Gastrocnemius medialis (tissue), 4 donors: ENCODE results near the gene MAPKAP1. TPM values are rescaled to one million over a fixed set of nuclear protein-coding genes. Genes with fewer than 3 reads are reported as not detected.

ENCODE experiments used
- ATAC-seq, 2 donors: fragments of 150-250 bp; one replicate each; pipeline ENCODE4 v1.9.1; 2016
- DNase-seq, 2 donors: peaks; one replicate each; pipeline ENCODE4 v3.0.0-alpha.2; 2019
- H3K27ac ChIP-seq, 4 donors: fragments of 200-600 bp; sonication (generic); 1 replicate in 1 of 4; 2 replicates in 3 of 4; pipeline ENCODE4 v1.5.1; 2016 to 2018; ENCODE audit warnings: mild to moderate bottlenecking in 2 of 4, moderate library complexity in 1 of 4
- H3K27me3 ChIP-seq, 3 donors: fragments of 200-600 bp; sonication (generic) in 2 of 3; 1 replicate in 1 of 3; 2 replicates in 2 of 3; pipeline versions ENCODE4 v1.5.1 to v1.6.0; 2016 to 2019; ENCODE audit warnings: mild to moderate bottlenecking in 1 of 3, moderate library complexity in 1 of 3
- H3K36me3 ChIP-seq, 2 donors: fragments of 200-600 bp; sonication (generic) in 1 of 2; one replicate each; pipeline ENCODE4 v1.5.1; 2017 to 2018
- H3K4me1 ChIP-seq, 2 donors: fragments of 200-600 bp; sonication (generic) in 1 of 2; one replicate each; pipeline ENCODE4 v1.5.1; 2016 to 2017; ENCODE audit warnings: mild to moderate bottlenecking in 2 of 2
- H3K4me3 ChIP-seq, 4 donors: fragments of 200-600 bp; sonication (generic) in 3 of 4; 1 replicate in 1 of 4; 2 replicates in 3 of 4; pipeline ENCODE4 v1.5.1; 2016 to 2019; ENCODE audit warnings: mild to moderate bottlenecking in 2 of 4
- H3K9me3 ChIP-seq, 3 donors: fragments of 200-600 bp; sonication (generic) in 2 of 3; 1 replicate in 1 of 3; 2 replicates in 2 of 3; pipeline ENCODE4 v1.5.1; 2016 to 2019
- CTCF ChIP-seq, 5 experiments: fragments of 450-650 bp in 3 of 5; fragments of 200-600 bp in 2 of 5; sonication (generic) in 2 of 5; IDR thresholded peaks in 4 of 5; conservative IDR thresholded peaks in 1 of 5; 1 replicate in 4 of 5; 2 replicates in 1 of 5; pipeline ENCODE4 v1.5.1; 2016 to 2019; ENCODE audit warnings: antibody characterized with exemption in 5 of 5, mild to moderate bottlenecking in 3 of 5, moderate library complexity in 3 of 5
- POLR2A ChIP-seq, 2 donors: fragments of 450-650 bp; IDR thresholded peaks; one replicate each; pipeline ENCODE4 v1.6.1; 2017; ENCODE audit warnings: antibody characterized with exemption in 2 of 2, mild to moderate bottlenecking in 2 of 2, moderate library complexity in 2 of 2
- in situ Hi-C, 4 donors: fragments of 200-750 bp; cut with MboI; loops; one replicate each; pipeline versions ENCODE4 v1.15.0 to v1.8.0; 2017; ENCODE audit warnings: low sequenced_read_pairs in 4 of 4
- intact Hi-C: fragments of 100-400 bp; cut with DNase I; formaldehyde crosslinking; loops from one replicate; pipeline ENCODE4 v1.15.1; 2023; ENCODE audit warnings: low total_unique reads
- total RNA-seq, 4 donors: library from RNA; depleted of rRNA; stranded (reverse); fragments of >200 nt; gene quantifications; one replicate each; pipeline versions ENCODE4 v1.1.0 to v1.2.3, GENCODE V29; 2016

The MAPKAP1 gene
- total RNA-seq, 4 donors from 2014 or later, result 58.2 to 123 (median 104) TPM

DNA sequence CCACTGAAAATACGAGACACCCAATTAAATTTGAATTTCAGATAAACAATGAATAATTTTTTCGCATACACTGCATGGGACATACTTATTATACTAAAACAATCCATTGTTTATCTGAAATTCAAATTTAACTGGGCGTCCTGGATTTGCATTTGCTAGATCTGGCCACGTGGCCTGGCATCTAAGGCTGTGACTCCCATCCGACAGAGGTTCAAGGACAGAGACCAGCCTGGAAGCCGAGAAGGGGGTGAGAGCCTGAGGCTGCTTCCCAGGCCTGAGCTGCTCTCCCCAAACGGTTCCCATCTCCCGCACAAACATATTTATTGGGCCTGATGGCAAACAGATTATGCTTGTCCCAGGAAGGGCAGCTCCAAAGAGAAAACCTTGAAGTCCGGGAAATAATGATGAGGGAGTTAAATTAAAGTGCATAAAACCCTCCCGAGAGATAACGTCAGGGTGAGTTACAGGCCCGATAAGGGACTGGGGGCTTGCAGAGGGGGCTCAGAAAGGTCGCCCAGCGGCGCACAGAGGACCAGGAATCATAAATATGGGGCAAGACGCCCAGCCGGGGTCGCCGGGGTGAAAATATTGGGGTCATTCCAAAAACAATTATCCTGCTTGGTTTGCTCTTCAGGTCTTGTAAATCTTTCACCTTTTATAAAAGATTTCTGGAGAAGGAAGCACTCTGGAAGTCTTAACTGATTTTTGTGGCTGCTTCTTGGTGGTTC is 281.7 kb downstream of the MAPKAP1 start:
- TF ChIP-seq CTCF (IDR thresholded peaks at IDR 0.05 in 4 of 5, conservative IDR thresholded peaks at IDR 0.05 in 1 of 5) (no peak), POLR2A (IDR thresholded peaks at IDR 0.05) (no peak)
- no peaks in the 10 kb centered on the region for H3K27me3 ChIP-seq
- no peak overlapping the region for H3K4me3 ChIP-seq
- no peak for ATAC-seq
- H3K36me3 ChIP-seq, result no peaks in the 10 kb centered on the region
- intact Hi-C loops, result no loop called here
- no peaks in the 10 kb centered on the region for H3K4me1 ChIP-seq
- in situ Hi-C loops, result no loop called here
- H3K9me3 ChIP-seq, result no peaks in the 10 kb centered on the region
- DNase-seq, result no peak
- H3K27ac ChIP-seq, result no peak overlapping the region

- no peak overlapping the region for H3K27ac ChIP-seq
- H3K9me3 ChIP-seq, result no peaks in the 10 kb centered on the region
- ATAC-seq (no peak), DNase-seq (no peak)
- no peaks in the 10 kb centered on the region for H3K4me1 ChIP-seq
- in situ Hi-C loops, result loop anchor here in 2 of 4 donors (25.0 kb wide), 2 partner anchors 213 to 1063 kb away; no protein-coding TSS in a partner anchor
- H3K36me3 ChIP-seq, result no peaks in the 10 kb centered on the region
- H3K4me3 ChIP-seq, result no peak overlapping the region
- no peaks in the 10 kb centered on the region for H3K27me3 ChIP-seq
- intact Hi-C loops, result no loop called here
- TF ChIP-seq POLR2A (IDR thresholded peaks at IDR 0.05), result no peak
- no peak for TF ChIP-seq CTCF (IDR thresholded peaks at IDR 0.05 in 4 of 5, conservative IDR thresholded peaks at IDR 0.05 in 1 of 5)
Observed at GRCh38 chr9:125423964-125424363, 283.0 kb downstream of the MAPKAP1 start.

GRCh38 chr9:125422853-125423252 is 284.2 kb downstream of the MAPKAP1 start:
- Histone ChIP-seq H3K4me1 (no peaks in the 10 kb centered on the region), H3K4me3 (no peak overlapping the region), H3K27ac (no peak overlapping the region), H3K9me3 (no peaks in the 10 kb centered on the region), H3K27me3 (no peaks in the 10 kb centered on the region), H3K36me3 (no peaks in the 10 kb centered on the region)
- no peak for DNase-seq
- intact Hi-C loops (no loop called here), in situ Hi-C loops (loop anchor here in 2 of 4 donors (25.0 kb wide), 2 partner anchors 214 to 1064 kb away; no protein-coding TSS in a partner anchor)
- TF ChIP-seq POLR2A (IDR thresholded peaks at IDR 0.05), result no peak
- TF ChIP-seq CTCF (IDR thresholded peaks at IDR 0.05 in 4 of 5, conservative IDR thresholded peaks at IDR 0.05 in 1 of 5), result no peak
- ATAC-seq, result no peak

DNA sequence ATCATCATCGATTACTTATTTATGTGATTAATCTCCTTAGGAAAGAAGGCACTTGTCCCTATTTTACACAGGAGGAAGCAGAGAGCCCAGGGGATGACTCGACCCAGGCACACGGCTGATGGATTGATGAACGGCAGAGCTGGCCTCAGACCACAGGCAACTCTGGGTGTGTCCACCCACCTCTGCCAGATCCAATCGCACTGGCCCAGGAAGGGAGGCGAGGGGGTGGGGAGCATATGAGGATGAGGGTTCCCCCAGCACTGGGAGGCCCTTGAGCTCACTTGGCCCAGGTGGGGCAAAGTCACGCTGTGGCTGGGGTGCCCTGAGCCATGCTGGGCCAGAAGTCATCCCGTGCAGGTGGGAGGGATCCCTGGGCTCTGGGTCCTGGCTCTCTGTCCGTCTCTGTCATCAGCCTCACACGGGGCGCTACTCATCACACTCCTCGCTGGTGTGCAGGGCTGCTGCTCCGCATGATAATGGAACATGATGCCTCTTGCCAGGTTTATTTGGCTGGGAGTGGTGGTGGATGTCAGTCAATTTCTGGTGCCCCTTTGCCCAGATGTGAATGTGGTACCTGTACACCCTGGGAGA is 285.3 kb downstream of the MAPKAP1 start:
- Histone ChIP-seq H3K27me3 (no peaks in the 10 kb centered on the region), H3K4me1 (no peaks in the 10 kb centered on the region), H3K36me3 (no peaks in the 10 kb centered on the region), H3K9me3 (no peaks in the 10 kb centered on the region), H3K27ac (no peak overlapping the region), H3K4me3 (no peak overlapping the region)
- in situ Hi-C loops, result loop anchor here in 2 of 4 donors (25.0 kb wide), 2 partner anchors 216 to 1066 kb away; no protein-coding TSS in a partner anchor
- TF ChIP-seq CTCF (IDR thresholded peaks at IDR 0.05 in 4 of 5, conservative IDR thresholded peaks at IDR 0.05 in 1 of 5), result no peak
- no peak for TF ChIP-seq POLR2A (IDR thresholded peaks at IDR 0.05)
- DNase-seq (no peak), ATAC-seq (no peak)
- intact Hi-C loops, result no loop called here
